Left ventricle myocardium inferior (tissue), 1 donor: Measurements from ENCODE around the gene OPCML. TPM values are rescaled to one million over a fixed set of nuclear protein-coding genes. Genes with fewer than 3 reads are reported as not detected.

Source experiments
- DNase-seq: peaks from one replicate; pipeline ENCODE4 v3.0.0-alpha.2; 2020
- H3K27ac ChIP-seq: fragments of 200-600 bp; replicated peaks from 2 replicates; pipeline ENCODE4 v1.8.0; 2021
- H3K27me3 ChIP-seq: fragments of 200-600 bp; 2 replicates; pipeline ENCODE4 v1.8.0; 2021; ENCODE audit warnings: low read depth
- H3K36me3 ChIP-seq: fragments of 200-600 bp; 2 replicates; pipeline ENCODE4 v1.8.0; 2021
- H3K4me1 ChIP-seq: fragments of 200-600 bp; 2 replicates; pipeline ENCODE4 v1.8.0; 2021
- H3K4me3 ChIP-seq: fragments of 200-600 bp; 2 replicates; pipeline ENCODE4 v1.8.0; 2021; ENCODE audit warnings: mild to moderate bottlenecking, moderate library complexity
- H3K9me3 ChIP-seq: fragments of 200-600 bp; replicated peaks from 2 replicates; pipeline ENCODE4 v1.8.0; 2021
- intact Hi-C: fragments of 100-400 bp; cut with micrococcal nuclease; formaldehyde crosslinking; loops from one replicate; pipeline ENCODE4 v1.11.0; 2022
- total RNA-seq: library from RNA; stranded (reverse); fragmentation: NEBNext Ultra II Directional; extraction: Animal tissue kit (Norgen Biotek cat#: 25700); gene quantifications from one replicate; pipeline ENCODE4 v1.2.1, GENCODE V29; 2021
- TF ChIP-seq, protein P1 (sequence below): fragments of 200-600 bp; IDR thresholded peaks from 2 replicates; pipeline ENCODE4 v1.8.0; 2021; ENCODE audit warnings: antibody characterized with exemption, mild to moderate bottlenecking, borderline replicate concordance
- donor health status: DM: no; HTN: yes; CAD: no; lungs with severe emphysema.

OPCML gene
- total RNA-seq, 1 donor from 2014 or later: 0.63 TPM

DNA sequence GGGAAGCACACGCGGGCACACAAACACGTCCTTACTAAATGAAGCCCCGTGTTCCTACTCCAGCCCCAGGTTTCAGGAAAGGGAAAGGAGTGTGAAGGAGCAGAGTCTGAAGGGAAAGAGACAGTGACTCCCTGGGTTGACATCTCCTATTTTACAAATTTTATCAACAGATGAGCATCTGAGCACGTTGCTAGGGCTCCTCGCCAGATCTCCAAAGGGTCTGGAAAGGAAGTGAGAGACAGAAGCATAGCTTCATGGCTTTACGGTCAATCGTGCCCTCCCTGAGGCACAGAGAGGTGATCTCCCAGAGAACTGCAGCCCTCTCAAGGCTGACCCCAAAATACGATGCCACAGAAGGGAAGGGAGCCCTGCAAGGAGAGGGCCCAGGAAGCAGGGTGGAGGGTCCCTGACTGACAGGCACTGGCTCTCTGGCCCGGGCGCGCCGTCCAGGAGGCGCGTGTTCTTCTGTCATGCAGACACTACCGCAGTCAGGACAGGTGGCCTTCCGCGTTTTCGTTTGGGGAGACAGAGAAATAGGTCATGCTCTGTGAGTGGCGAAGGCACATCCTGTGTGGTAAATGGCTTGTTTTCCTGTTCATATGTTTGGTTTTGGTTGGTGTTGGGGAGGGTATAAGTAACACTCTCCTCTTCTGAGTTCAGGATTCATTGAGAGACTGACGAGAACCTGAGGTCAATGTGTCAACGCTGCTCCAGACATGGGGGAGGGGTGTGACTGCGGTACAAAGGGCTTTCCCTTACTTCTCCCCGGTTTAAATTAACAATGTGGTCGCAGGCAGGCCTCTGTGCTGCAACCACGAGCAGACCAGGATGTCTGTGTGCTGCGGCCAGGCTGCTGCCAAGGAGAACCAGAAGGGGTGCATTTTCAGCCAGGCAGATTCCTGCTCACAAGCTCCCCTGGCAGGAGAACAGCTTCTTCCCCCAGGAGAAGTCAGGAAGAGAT lies 813.3 kb downstream of the OPCML start:
- H3K4me3 ChIP-seq: no peak overlapping the region
- DNase-seq: no peak
- no peaks in the 10 kb centered on the region for H3K36me3 ChIP-seq
- TF ChIP-seq, protein P1, sequence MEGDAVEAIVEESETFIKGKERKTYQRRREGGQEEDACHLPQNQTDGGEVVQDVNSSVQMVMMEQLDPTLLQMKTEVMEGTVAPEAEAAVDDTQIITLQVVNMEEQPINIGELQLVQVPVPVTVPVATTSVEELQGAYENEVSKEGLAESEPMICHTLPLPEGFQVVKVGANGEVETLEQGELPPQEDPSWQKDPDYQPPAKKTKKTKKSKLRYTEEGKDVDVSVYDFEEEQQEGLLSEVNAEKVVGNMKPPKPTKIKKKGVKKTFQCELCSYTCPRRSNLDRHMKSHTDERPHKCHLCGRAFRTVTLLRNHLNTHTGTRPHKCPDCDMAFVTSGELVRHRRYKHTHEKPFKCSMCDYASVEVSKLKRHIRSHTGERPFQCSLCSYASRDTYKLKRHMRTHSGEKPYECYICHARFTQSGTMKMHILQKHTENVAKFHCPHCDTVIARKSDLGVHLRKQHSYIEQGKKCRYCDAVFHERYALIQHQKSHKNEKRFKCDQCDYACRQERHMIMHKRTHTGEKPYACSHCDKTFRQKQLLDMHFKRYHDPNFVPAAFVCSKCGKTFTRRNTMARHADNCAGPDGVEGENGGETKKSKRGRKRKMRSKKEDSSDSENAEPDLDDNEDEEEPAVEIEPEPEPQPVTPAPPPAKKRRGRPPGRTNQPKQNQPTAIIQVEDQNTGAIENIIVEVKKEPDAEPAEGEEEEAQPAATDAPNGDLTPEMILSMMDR: no peak
- no peaks in the 10 kb centered on the region for H3K9me3 ChIP-seq
- H3K27me3 ChIP-seq: no peaks in the 10 kb centered on the region
- intact Hi-C loops: no loop called here
- no peak overlapping the region for H3K27ac ChIP-seq
- H3K4me1 ChIP-seq: no peaks in the 10 kb centered on the region

DNA sequence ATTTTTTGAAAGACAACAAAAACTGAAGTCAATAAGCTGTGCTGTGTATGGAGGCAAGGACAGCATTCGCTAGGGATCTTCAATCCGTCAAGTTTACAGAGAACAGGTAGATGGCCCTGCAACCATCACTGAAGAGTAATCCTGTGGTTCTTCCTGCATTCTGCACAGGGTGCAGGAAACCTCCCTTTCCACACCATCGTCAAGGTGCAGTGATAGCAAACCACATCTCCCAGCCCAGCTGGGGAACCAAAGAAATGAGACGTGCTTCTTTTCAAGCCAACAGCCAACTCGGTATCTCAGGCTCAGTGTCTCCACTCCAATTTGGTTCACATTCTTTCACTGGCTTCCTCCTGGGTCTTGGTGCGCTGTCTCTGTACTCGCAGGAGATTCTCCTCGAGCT lies 814.5 kb downstream of the OPCML start:
- no peak overlapping the region for H3K27ac ChIP-seq
- H3K4me3 ChIP-seq: no peak overlapping the region
- H3K4me1 ChIP-seq: no peaks in the 10 kb centered on the region
- H3K27me3 ChIP-seq: no peaks in the 10 kb centered on the region
- H3K36me3 ChIP-seq: no peaks in the 10 kb centered on the region
- TF ChIP-seq, protein P1: no peak
- intact Hi-C loops: no loop called here
- no peak for DNase-seq
- H3K9me3 ChIP-seq: no peaks in the 10 kb centered on the region

DNA sequence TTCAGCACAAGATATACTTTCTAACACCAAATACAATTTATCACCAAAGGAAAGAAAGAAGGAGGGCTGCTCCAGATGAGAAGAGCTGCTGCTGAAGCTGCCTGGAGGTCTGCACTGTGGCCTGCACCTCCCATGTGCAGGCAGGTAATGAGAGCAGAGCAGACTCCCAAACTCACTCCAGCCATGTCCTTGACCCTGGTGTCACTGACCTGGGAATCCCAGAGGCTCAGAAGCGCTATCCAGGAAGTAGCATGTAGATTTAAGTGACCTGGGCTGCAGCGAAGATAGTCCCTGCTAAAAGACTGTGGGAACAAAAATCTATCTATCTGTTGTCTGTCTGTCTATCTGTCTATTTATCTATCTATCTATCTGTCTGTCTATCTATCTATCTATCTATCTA lies 816.3 kb downstream of the OPCML start:
- Histone ChIP-seq H3K27me3 (no peaks in the 10 kb centered on the region), H3K27ac (no peak overlapping the region), H3K36me3 (no peaks in the 10 kb centered on the region), H3K9me3 (no peaks in the 10 kb centered on the region), H3K4me1 (no peaks in the 10 kb centered on the region), H3K4me3 (no peak overlapping the region)
- DNase-seq: no peak
- TF ChIP-seq, protein P1: no peak
- intact Hi-C loops: no loop called here

DNA sequence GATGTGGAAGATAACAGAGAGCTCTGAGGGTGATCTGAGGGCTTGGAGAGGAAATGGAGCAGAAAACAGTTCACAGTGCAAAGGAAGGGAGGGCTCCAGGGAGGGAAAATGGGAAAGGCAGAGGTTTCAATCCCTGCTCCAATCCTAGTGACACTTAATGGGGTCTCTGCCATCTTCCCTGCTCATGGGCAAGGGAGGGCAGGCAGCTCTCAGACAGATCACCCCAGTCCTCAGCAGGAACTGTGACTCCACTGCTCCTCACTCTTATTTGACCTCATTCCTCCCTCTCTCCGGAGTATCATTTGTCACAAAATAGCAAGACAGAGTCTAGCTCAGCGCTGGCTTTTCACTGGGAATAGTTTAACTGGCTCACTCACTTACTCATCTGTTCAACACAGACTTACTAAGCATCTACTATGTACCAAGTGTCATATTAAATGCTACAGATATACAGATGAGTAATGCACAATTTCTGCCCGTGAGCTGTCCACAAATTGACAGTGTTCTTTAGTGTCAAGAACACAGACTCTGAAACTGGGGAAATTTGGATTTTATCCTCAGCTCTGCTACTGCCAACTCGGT lies 817.4 kb downstream of the OPCML start:
- H3K36me3 ChIP-seq: no peaks in the 10 kb centered on the region
- H3K27ac ChIP-seq: no peak overlapping the region
- TF ChIP-seq, protein P1: no peak
- H3K9me3 ChIP-seq: no peaks in the 10 kb centered on the region
- intact Hi-C loops: no loop called here
- H3K27me3 ChIP-seq: peaks cover 3% of the 10 kb centered on the region
- no peak for DNase-seq
- no peaks in the 10 kb centered on the region for H3K4me1 ChIP-seq
- no peak overlapping the region for H3K4me3 ChIP-seq

DNA sequence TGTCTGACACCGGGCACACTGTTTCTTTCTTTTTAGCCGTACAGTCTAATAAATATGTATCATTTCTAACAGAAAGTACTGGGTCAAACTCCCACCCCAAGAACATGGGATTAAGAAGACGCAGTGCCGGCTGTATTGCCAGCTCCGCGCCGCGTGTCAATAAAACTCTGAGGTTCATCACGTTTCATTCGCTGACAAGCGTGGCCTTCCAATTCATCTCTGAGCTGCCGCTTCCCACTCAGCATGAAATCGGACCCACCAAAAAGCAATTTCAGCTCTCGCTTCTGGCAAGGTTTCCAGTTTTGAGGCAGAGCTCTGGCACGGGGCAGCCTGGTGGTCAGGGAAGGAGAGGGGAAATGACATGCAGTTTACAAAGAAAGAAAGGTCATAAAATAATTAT lies 819.8 kb downstream of the OPCML start:
- Histone ChIP-seq H3K4me1 (no peaks in the 10 kb centered on the region), H3K27ac (no peak overlapping the region), H3K4me3 (no peak overlapping the region), H3K9me3 (no peaks in the 10 kb centered on the region), H3K27me3 (peaks cover 6% of the 10 kb centered on the region), H3K36me3 (no peaks in the 10 kb centered on the region)
- intact Hi-C loops: no loop called here
- TF ChIP-seq, protein P1: no peak
- no peak for DNase-seq
